ENCODE results near the gene HECTD1. TPM values are rescaled to one million over a fixed set of nuclear protein-coding genes. Genes with fewer than 3 reads are reported as not detected.

The HECTD1 gene
- total RNA-seq, 4 donors from 2014 or later = 222 to 294 (median 244) TPM

GRCh38 chr14:31128601-31129526 lies 78.7 kb downstream of the HECTD1 start:
- no peak for TF ChIP-seq CTCF (IDR thresholded peaks at IDR 0.05; ENCODE audit: low read depth)

GRCh38 chr14:31127690-31128089 lies 79.9 kb downstream of the HECTD1 start:
- no peak for TF ChIP-seq CTCF (IDR thresholded peaks at IDR 0.05; ENCODE audit: low read depth)

- TF ChIP-seq CTCF (IDR thresholded peaks at IDR 0.05; ENCODE audit: low read depth) = no peak
These were observed 80.9 kb downstream of the HECTD1 start for GRCh38 chr14:31126680-31127079.

- no peak for TF ChIP-seq CTCF (IDR thresholded peaks at IDR 0.05; ENCODE audit: low read depth)
These were observed 82.4 kb downstream of the HECTD1 start for GRCh38 chr14:31125231-31125630.

GRCh38 chr14:31124197-31124596 lies 83.4 kb downstream of the HECTD1 start:
- TF ChIP-seq CTCF (IDR thresholded peaks at IDR 0.05; ENCODE audit: low read depth) = no peak

GRCh38 chr14:31122921-31123320 lies 84.7 kb downstream of the HECTD1 start:
- no peak for TF ChIP-seq CTCF (IDR thresholded peaks at IDR 0.05; ENCODE audit: low read depth)

GRCh38 chr14:31122098-31122611 lies 85.4 kb downstream of the HECTD1 start:
- no peak for TF ChIP-seq CTCF (IDR thresholded peaks at IDR 0.05; ENCODE audit: low read depth)

All from subcutaneous adipose tissue (tissue), 4 donors.